B cell (primary cell): Measurements from ENCODE around the gene RANBP3. TPM values are rescaled to one million over a fixed set of nuclear protein-coding genes. Genes with fewer than 3 reads are reported as not detected.

Experiments used
- ATAC-seq: fragments of 200-7000 bp; cut with Tn5 transposase; one replicate; pipeline ENCODE4 v1.10.0; 2021; ENCODE audit warnings: low read depth, mild to moderate bottlenecking, moderate number of reproducible peaks, moderate library complexity
- CTCF ChIA-PET: fragments of 350-600 bp; sonication (Branson Sonifier 250); formaldehyde crosslinking; loops from one replicate; lab custom pipeline; 2021; ENCODE audit warnings: antibody characterized with exemption, inconsistent platforms; lab: Charles Lee
- POLR2A ChIA-PET: fragments of 350-600 bp; sonication (Branson Sonifier 250); formaldehyde crosslinking; loops from one replicate; lab custom pipeline; 2021; ENCODE audit warnings: antibody characterized with exemption; lab: Charles Lee
- DNase-seq: peaks from one replicate; pipeline ENCODE4 v3.0.0; 2013
- H2AFZ ChIP-seq: 2 replicates; pipeline ENCODE4 v1.6.1; 2012; ENCODE audit warnings: mild to moderate bottlenecking, low read depth, low read length; ENCODE audit not compliant: insufficient read depth, poor library complexity, severe bottlenecking
- H3K27ac ChIP-seq, 2 donors: 1 replicate in 1 of 2; 2 replicates in 1 of 2; pipeline ENCODE4 v1.5.1; 2012 to 2013; ENCODE audit warnings: low read length in 2 of 2, mild to moderate bottlenecking in 2 of 2, moderate library complexity in 1 of 2
- H3K27me3 ChIP-seq, 4 experiments: fragments of 200-600 bp in 1 of 4; sonication (generic) in 1 of 4; replicated peaks in 1 of 4; 1 replicate in 2 of 4; 2 replicates in 2 of 4; pipeline versions ENCODE4 v1.6.1 to v1.7.0; 2013 to 2016; ENCODE audit warnings: low read length in 3 of 4, mild to moderate bottlenecking in 2 of 4, mixed read lengths in 1 of 4, moderate library complexity in 1 of 4; ENCODE audit not compliant: insufficient read depth in 4 of 4, control insufficient read depth in 3 of 4; ENCODE audit errors: control extremely low read depth in 1 of 4
- H3K36me3 ChIP-seq, 2 experiments: replicated peaks in 1 of 2; 1 replicate in 1 of 2; 2 replicates in 1 of 2; pipeline versions ENCODE4 v1.6.1 to v1.7.1; 2013; ENCODE audit warnings: low read length in 1 of 2; ENCODE audit not compliant: insufficient read depth in 2 of 2, control insufficient read depth in 1 of 2; ENCODE audit errors: control extremely low read depth in 1 of 2, extremely low read depth in 1 of 2
- H3K4me1 ChIP-seq, 2 donors: fragments of 200-600 bp in 1 of 2; sonication (generic) in 1 of 2; 1 replicate in 1 of 2; 2 replicates in 1 of 2; pipeline versions ENCODE4 v1.5.1 to v1.6.1; 2013 to 2017; ENCODE audit warnings: low read length in 2 of 2; ENCODE audit not compliant: control insufficient read depth in 2 of 2, insufficient read depth in 2 of 2
- H3K4me2 ChIP-seq: replicated peaks from 2 replicates; pipeline ENCODE3; 2012; ENCODE audit warnings: mild to moderate bottlenecking, low read depth, low read length; ENCODE audit not compliant: poor library complexity, severe bottlenecking
- H3K4me3 ChIP-seq, 5 experiments: fragments of 200-600 bp in 1 of 5; sonication (generic) in 1 of 5; 1 replicate in 3 of 5; 2 replicates in 2 of 5; pipeline versions ENCODE4 v1.5.1 to v1.7.0; 2011 to 2016; ENCODE audit warnings: low read length in 4 of 5, mild to moderate bottlenecking in 4 of 5, low read depth in 2 of 5, control low read depth in 1 of 5, moderate library complexity in 1 of 5; ENCODE audit not compliant: insufficient read depth in 1 of 5; ENCODE audit errors: control extremely low read depth in 1 of 5, extremely low read depth in 1 of 5
- H3K79me2 ChIP-seq: fragments of 200-600 bp; sonication (generic); one replicate; pipeline ENCODE4 v1.6.0; 2016; ENCODE audit warnings: low read length; ENCODE audit not compliant: control insufficient read depth, insufficient read depth
- H3K9ac ChIP-seq: fragments of 200-600 bp; sonication (generic); 2 replicates; pipeline ENCODE4 v1.6.1; 2017; ENCODE audit warnings: mild to moderate bottlenecking, low read length, moderate library complexity
- H3K9me3 ChIP-seq, 3 donors: one replicate each; pipeline versions ENCODE4 v1.6.1 to v1.7.1; 2013; ENCODE audit warnings: low read length in 2 of 3; ENCODE audit not compliant: control insufficient read depth in 2 of 3, insufficient read depth in 1 of 3; ENCODE audit errors: control extremely low read depth in 1 of 3
- H4K20me1 ChIP-seq: 2 replicates; pipeline ENCODE4 v1.6.0; 2012; ENCODE audit warnings: mild to moderate bottlenecking, low read length; ENCODE audit not compliant: insufficient read depth, control insufficient read depth, poor library complexity, severe bottlenecking
- H3K27ac Mint-ChIP-seq: one replicate; pipeline ENCODE4 v1.8.0; 2021; ENCODE audit warnings: mixed read lengths
- H3K27me3 Mint-ChIP-seq: one replicate; pipeline ENCODE4 v1.8.0; 2021; ENCODE audit warnings: mixed read lengths
- H3K4me1 Mint-ChIP-seq: one replicate; pipeline ENCODE4 v1.8.0; 2021; ENCODE audit warnings: mixed read lengths
- H3K4me3 Mint-ChIP-seq: one replicate; pipeline ENCODE4 v1.8.0; 2021; ENCODE audit warnings: mixed read lengths
- H3K9me3 Mint-ChIP-seq: one replicate; pipeline ENCODE4 v1.8.0; 2022; ENCODE audit warnings: mixed read lengths; ENCODE audit not compliant: insufficient read depth
- EZH2 ChIP-seq: IDR thresholded peaks from 2 replicates; pipeline ENCODE4 v1.6.1; 2012; ENCODE audit warnings: borderline replicate concordance, low read depth, mild to moderate bottlenecking, moderate library complexity, low read length; ENCODE audit not compliant: insufficient read depth, poor library complexity, severe bottlenecking
- WGBS: methylation state at CpG from one replicate; pipeline ENCODE4 v1.1.5; 2013; ENCODE audit warnings: missing lambda C conversion rate; ENCODE audit not compliant: insufficient coverage; 5-methylcytosine and 5-hydroxymethylcytosine counted together
- intact Hi-C: fragments of 100-400 bp; cut with micrococcal nuclease; formaldehyde crosslinking; loops from one replicate; pipeline ENCODE4 v1.10.0; 2022
- polyA plus RNA-seq: library from polyadenylated mRNA; depleted of rRNA; stranded (reverse); fragments of >200 nt; gene quantifications from 2 replicates; pipeline ENCODE4 v1.2.3, GENCODE V29; 2012
- total RNA-seq, 2 donors: library from RNA; stranded (reverse); fragments of 120-200 nt in 1 of 2; gene quantifications; 1 replicate in 1 of 2; 2 replicates in 1 of 2; pipeline versions ENCODE4 v1.2.3 to v1.2.4, GENCODE V29; 2013 to 2022
- TF ChIP-seq, protein P1 (sequence below): fragments of 200-600 bp; IDR thresholded peaks from one replicate; pipeline ENCODE4 v1.8.0; 2022; ENCODE audit warnings: antibody characterized with exemption, mild to moderate bottlenecking

The RANBP3 gene
- total and polyA plus RNA-seq, 2 donors (not counting 1 experiment from before 2014, with no cell fraction given) = 86.7 to 91.7 TPM

DNA sequence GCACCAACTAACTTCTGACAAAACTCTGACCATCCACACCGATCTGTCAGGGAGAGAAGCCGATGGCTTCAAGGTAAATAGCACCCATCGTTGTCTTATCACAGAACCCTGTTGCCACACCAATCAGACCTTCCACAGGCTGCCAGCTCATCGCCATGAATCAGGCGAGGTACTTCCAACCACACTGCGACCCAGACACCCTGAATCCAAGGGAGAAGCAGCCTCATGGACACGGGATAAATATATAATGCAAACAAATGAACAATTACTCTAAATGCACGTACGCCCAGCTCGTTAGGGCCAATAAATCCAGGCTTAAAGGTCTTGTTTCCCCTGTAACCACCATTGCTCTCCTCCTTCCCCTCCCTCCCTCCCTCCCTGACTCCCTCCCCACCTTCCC, 20.8 kb downstream of the RANBP3 start:
- Mint-ChIP-seq H3K4me1 (peaks cover 78% of the 10 kb centered on the region), H3K27me3 (no peaks in the 10 kb centered on the region), H3K4me3 (no peak overlapping the region), H3K9me3 (no peaks in the 10 kb centered on the region), H3K27ac (no peak overlapping the region)
- TF ChIP-seq, protein P1, sequence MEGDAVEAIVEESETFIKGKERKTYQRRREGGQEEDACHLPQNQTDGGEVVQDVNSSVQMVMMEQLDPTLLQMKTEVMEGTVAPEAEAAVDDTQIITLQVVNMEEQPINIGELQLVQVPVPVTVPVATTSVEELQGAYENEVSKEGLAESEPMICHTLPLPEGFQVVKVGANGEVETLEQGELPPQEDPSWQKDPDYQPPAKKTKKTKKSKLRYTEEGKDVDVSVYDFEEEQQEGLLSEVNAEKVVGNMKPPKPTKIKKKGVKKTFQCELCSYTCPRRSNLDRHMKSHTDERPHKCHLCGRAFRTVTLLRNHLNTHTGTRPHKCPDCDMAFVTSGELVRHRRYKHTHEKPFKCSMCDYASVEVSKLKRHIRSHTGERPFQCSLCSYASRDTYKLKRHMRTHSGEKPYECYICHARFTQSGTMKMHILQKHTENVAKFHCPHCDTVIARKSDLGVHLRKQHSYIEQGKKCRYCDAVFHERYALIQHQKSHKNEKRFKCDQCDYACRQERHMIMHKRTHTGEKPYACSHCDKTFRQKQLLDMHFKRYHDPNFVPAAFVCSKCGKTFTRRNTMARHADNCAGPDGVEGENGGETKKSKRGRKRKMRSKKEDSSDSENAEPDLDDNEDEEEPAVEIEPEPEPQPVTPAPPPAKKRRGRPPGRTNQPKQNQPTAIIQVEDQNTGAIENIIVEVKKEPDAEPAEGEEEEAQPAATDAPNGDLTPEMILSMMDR = no peak
- no peak for TF ChIP-seq EZH2
- intact Hi-C loops = no loop called here
- no peaks in the 10 kb centered on the region for H3K9me3 ChIP-seq
- ChIA-PET CTCF (interaction anchor here (1.3 to 4.3 kb wide), 3 partner anchors 11 to 14 kb away, joined by 3 to 22 read pairs (median 8); no protein-coding TSS in a partner anchor), POLR2A (no interaction called here)
- H3K4me1 ChIP-seq = peaks cover 24 to 30% of the 10 kb centered on the region in 2 donors
- WGBS = 94% methylated on average over 10 of the region's 10 CpGs
- no peak overlapping the region for H3K4me2 ChIP-seq
- H3K36me3 ChIP-seq = peaks cover 0 to 9% of the 10 kb centered on the region in 2 experiments
- H2AFZ ChIP-seq = no peak overlapping the region
- H4K20me1 ChIP-seq = peaks cover 96% of the 10 kb centered on the region
- peaks cover 99% of the 10 kb centered on the region for H3K79me2 ChIP-seq
- DNase-seq = no peak
- no peak overlapping the region for H3K9ac ChIP-seq
- no peak for ATAC-seq
- H3K4me3 ChIP-seq = no peak overlapping the region
- no peaks in the 10 kb centered on the region for H3K27me3 ChIP-seq
- H3K27ac ChIP-seq = no peak overlapping the region

DNA sequence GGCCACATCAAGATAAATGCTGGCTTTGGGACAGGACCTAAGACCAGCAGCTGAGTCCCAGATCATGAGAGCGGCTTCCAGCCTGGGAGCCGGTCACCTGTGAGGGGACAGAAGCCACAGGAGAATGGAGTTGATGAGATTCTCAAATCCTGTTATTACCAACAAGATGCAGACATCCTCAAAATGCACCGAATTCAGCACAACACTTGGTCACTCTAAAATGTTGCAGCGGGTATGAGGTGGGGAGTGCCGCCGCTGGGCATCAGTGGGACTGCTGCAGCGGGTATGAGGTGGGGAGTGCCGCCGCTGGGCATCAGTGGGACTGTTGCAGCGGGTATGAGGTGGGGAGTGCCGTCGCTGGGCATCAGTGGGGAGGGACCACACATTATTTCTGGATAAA, 21.2 kb downstream of the RANBP3 start:
- no peaks in the 10 kb centered on the region for H3K27me3 ChIP-seq
- H3K27ac ChIP-seq = no peak overlapping the region
- TF ChIP-seq, protein P1 = no peak
- no peak for TF ChIP-seq EZH2
- DNase-seq (no peak), ATAC-seq (no peak)
- peaks cover 96% of the 10 kb centered on the region for H4K20me1 ChIP-seq
- intact Hi-C loops = no loop called here
- WGBS = 100% methylated on average over 2 of the region's 12 CpGs
- Mint-ChIP-seq H3K4me1 (peaks cover 78% of the 10 kb centered on the region), H3K27ac (no peak overlapping the region), H3K9me3 (no peaks in the 10 kb centered on the region), H3K27me3 (no peaks in the 10 kb centered on the region), H3K4me3 (no peak overlapping the region)
- H3K79me2 ChIP-seq = peaks cover 99% of the 10 kb centered on the region
- peaks cover 24 to 30% of the 10 kb centered on the region in 2 donors for H3K4me1 ChIP-seq
- H3K4me3 ChIP-seq = no peak overlapping the region
- H3K36me3 ChIP-seq = peaks cover 0 to 9% of the 10 kb centered on the region in 2 experiments
- no peaks in the 10 kb centered on the region for H3K9me3 ChIP-seq
- no peak overlapping the region for H3K9ac ChIP-seq
- POLR2A ChIA-PET = no interaction called here
- no peak overlapping the region for H3K4me2 ChIP-seq
- no peak overlapping the region for H2AFZ ChIP-seq
- CTCF ChIA-PET = interaction anchor here (1.3 to 4.3 kb wide), 2 partner anchors 12 to 15 kb away, joined by 3 to 22 read pairs; no protein-coding TSS in a partner anchor
